Skeletal muscle tissue (tissue), 5 donors: ENCODE data around the gene TNNI3. TPM values are rescaled to one million over a fixed set of nuclear protein-coding genes. Genes with fewer than 3 reads are reported as not detected.
"Not testable (repeated sequence)": the region's sequence is repeated elsewhere in the genome, so short reads cannot be mapped to it uniquely, and the experiment has no call there.

Experiments
- H3K27ac ChIP-seq: one replicate; pipeline ENCODE4 v1.7.0; 2013; ENCODE audit warnings: mild to moderate bottlenecking, low read depth, low read length, inconsistent platforms
- H3K27me3 ChIP-seq, 3 donors: one replicate each; pipeline ENCODE4 v1.7.0; 2013; ENCODE audit warnings: low read length in 3 of 3; ENCODE audit not compliant: control insufficient read depth in 3 of 3, insufficient read depth in 3 of 3
- H3K36me3 ChIP-seq, 3 donors: one replicate each; pipeline ENCODE4 v1.7.0; 2013; ENCODE audit warnings: low read length in 3 of 3; ENCODE audit not compliant: control insufficient read depth in 3 of 3, insufficient read depth in 3 of 3
- H3K4me1 ChIP-seq, 3 donors: one replicate each; pipeline ENCODE4 v1.7.0; 2013; ENCODE audit warnings: low read length in 3 of 3, mild to moderate bottlenecking in 3 of 3; ENCODE audit not compliant: control insufficient read depth in 3 of 3, insufficient read depth in 3 of 3
- H3K4me3 ChIP-seq, 3 donors: one replicate each; pipeline ENCODE4 v1.7.0; 2013; ENCODE audit warnings: low read length in 3 of 3
- H3K9ac ChIP-seq, 3 donors: one replicate each; pipeline ENCODE4 v1.7.0; 2013; ENCODE audit warnings: low read length in 3 of 3, mild to moderate bottlenecking in 3 of 3, moderate library complexity in 2 of 3, low read depth in 1 of 3
- H3K9me3 ChIP-seq, 3 donors: one replicate each; pipeline ENCODE4 v1.7.0; 2013; ENCODE audit warnings: low read length in 3 of 3; ENCODE audit not compliant: control insufficient read depth in 3 of 3
- small RNA-seq: library from RNA; depleted of rRNA; stranded (forward); fragments of <200 nt; gene quantifications from one replicate; pipeline ENCODE3, GENCODE V24; 2014
- total RNA-seq: library from RNA; depleted of rRNA; stranded (reverse); fragments of >200 nt; gene quantifications from one replicate; pipeline ENCODE4 v1.2.3, GENCODE V29; 2014
- donor health status: Osteomylitis.

TNNI3 gene
- total RNA-seq, 1 donor from 2014 or later, result 4.7 TPM

GRCh38 chr19:55107252-55107651, 50.3 kb downstream of the TNNI3 start:
- not testable (repeated sequence) for H3K4me1 ChIP-seq, H3K9me3 ChIP-seq, H3K9ac ChIP-seq, H3K27ac ChIP-seq, H3K27me3 ChIP-seq, H3K4me3 ChIP-seq
- peaks cover 24 to 29% (median 27%) of the 10 kb centered on the region in 3 donors for H3K36me3 ChIP-seq

GRCh38 chr19:55106591-55106990, 50.9 kb downstream of the TNNI3 start:
- no peak overlapping the region for H3K27ac ChIP-seq
- H3K9ac ChIP-seq, result no peak overlapping the region
- H3K27me3 ChIP-seq, result no peaks in the 10 kb centered on the region
- H3K4me3 ChIP-seq, result no peak overlapping the region
- peaks cover 30 to 35% (median 32%) of the 10 kb centered on the region in 3 donors for H3K36me3 ChIP-seq
- H3K4me1 ChIP-seq, result peaks cover 0 to 3% (median 3%) of the 10 kb centered on the region in 3 donors
- no peaks in the 10 kb centered on the region for H3K9me3 ChIP-seq

- Histone ChIP-seq H3K27ac (no peak overlapping the region), H3K9me3 (no peaks in the 10 kb centered on the region), H3K27me3 (no peaks in the 10 kb centered on the region), H3K36me3 (peaks cover 34 to 41% (median 36%) of the 10 kb centered on the region in 3 donors), H3K4me1 (peaks cover 0 to 3% (median 0%) of the 10 kb centered on the region in 3 donors), H3K9ac (no peak overlapping the region), H3K4me3 (no peak overlapping the region)
Measured at GRCh38 chr19:55105237-55105636, 52.3 kb downstream of the TNNI3 start.

GRCh38 chr19:55103190-55103589, 54.3 kb downstream of the TNNI3 start:
- Histone ChIP-seq H3K4me3 (no peak overlapping the region), H3K9ac (no peak overlapping the region), H3K36me3 (peaks cover 29 to 40% (median 35%) of the 10 kb centered on the region in 3 donors), H3K27ac (no peak overlapping the region), H3K27me3 (peaks cover 0 to 4% (median 0%) of the 10 kb centered on the region in 3 donors), H3K9me3 (no peaks in the 10 kb centered on the region), H3K4me1 (peaks cover 6 to 16% (median 15%) of the 10 kb centered on the region in 3 donors)

Small RNAs within 50 kb of the gene (small RNA-seq; reads per million reads assigned to genes)
- gene MIR7975 (not detected), gene RF01210 (not detected)

Other genes starting within 250 kb of the TNNI3 start
- not detected for gene NLRP7, start 210.2 kb downstream of the TNNI3 start, total RNA-seq
- gene NLRP2, start 191.4 kb downstream of the TNNI3 start, total RNA-seq, result 3.7 TPM
- gene GP6, start 119.5 kb downstream of the TNNI3 start, total RNA-seq, result 1.6 TPM
- 12.5 TPM for gene RDH13, start 94.6 kb downstream of the TNNI3 start, total RNA-seq
- gene EPS8L1, start 81.9 kb downstream of the TNNI3 start, total RNA-seq, result 1.0 TPM
- 24.5 TPM for gene PPP1R12C, start 40.1 kb downstream of the TNNI3 start, total RNA-seq
- 540 TPM for gene TNNT1, start 8.5 kb downstream of the TNNI3 start, total RNA-seq
- gene DNAAF3, start 8.9 kb upstream of the TNNI3 start, total RNA-seq, result not detected
- gene SYT5, start 22.6 kb upstream of the TNNI3 start, total RNA-seq, result not detected
- gene PTPRH, start 51.8 kb upstream of the TNNI3 start, total RNA-seq, result under 0.01 TPM
- gene TMEM86B, start 71.0 kb upstream of the TNNI3 start, total RNA-seq, result 0.52 TPM
- 11.0 TPM for gene PPP6R1, start 101.3 kb upstream of the TNNI3 start, total RNA-seq
- 10.4 TPM for gene HSPBP1, start 122.4 kb upstream of the TNNI3 start, total RNA-seq
- 0.52 TPM for gene BRSK1, start 126.3 kb upstream of the TNNI3 start, total RNA-seq
- gene TMEM150B, start 167.6 kb upstream of the TNNI3 start, total RNA-seq, result 0.52 TPM
- 8.9 TPM for gene KMT5C, start 182.1 kb upstream of the TNNI3 start, total RNA-seq
- not detected for gene COX6B2, start 197.0 kb upstream of the TNNI3 start, total RNA-seq
- not detected for gene GARIN5B, start 205.5 kb upstream of the TNNI3 start, total RNA-seq
- gene IL11, start 212.7 kb upstream of the TNNI3 start, total RNA-seq, result not detected
- gene TMEM190, start 219.1 kb upstream of the TNNI3 start, total RNA-seq, result not detected
- not detected for gene TMEM238, start 226.6 kb upstream of the TNNI3 start, total RNA-seq
- gene RPL28, start 228.2 kb upstream of the TNNI3 start, total RNA-seq, result 229 TPM